GM10266 (cell line): ENCODE data around the gene THRB.
"Not testable (repeated sequence)": the region's sequence is repeated elsewhere in the genome, so short reads cannot be mapped to it uniquely, and the experiment has no call there.

Source experiments
- DNase-seq: peaks from one replicate; pipeline ENCODE4 v3.0.0; 2012; ENCODE audit errors: extremely low spot score
- CTCF ChIP-seq: IDR thresholded peaks from 2 replicates; pipeline ENCODE4 v1.5.1; 2012; ENCODE audit warnings: mild to moderate bottlenecking, low read depth; ENCODE audit not compliant: control insufficient read depth, insufficient read depth; ENCODE audit errors: missing control alignments

THRB gene

DNA sequence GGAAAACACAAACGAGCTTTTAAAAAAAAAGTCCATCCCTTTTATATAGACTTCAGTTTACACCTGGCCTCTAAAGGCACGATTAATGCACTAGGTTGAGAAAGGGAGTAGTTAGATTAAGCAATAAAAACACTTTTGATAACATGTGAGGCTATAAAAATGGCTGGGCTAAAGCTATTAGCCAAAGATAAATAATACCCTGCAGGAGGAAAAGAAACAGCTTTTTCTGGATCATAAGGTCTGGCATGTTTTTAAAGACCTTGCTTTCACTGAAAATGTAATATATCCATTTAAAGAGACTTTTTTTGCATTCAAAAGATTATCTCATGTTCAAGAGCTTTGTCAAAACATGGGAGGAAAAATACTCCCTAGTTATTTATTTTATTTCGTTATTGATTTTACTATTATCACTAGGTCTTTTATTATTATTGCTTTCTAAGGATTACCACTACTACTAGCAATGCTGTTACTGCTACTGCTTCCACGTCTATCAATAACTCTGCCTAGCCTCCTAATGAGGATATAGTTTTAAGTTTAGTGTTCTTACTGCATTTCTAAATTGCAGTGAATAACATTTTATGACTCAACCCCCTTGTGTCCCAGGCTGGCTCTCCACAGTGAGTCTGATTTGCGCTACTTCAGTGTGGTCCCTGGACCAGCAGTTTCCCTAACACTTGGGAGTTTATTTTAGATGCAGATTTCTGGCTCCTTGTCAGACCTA is 93.4 kb downstream of the THRB start:
- no peak for DNase-seq
- no peak for TF ChIP-seq CTCF

- no peak for DNase-seq
- no peak for TF ChIP-seq CTCF
These were observed 94.2 kb downstream of the THRB start for GRCh38 chr3:24400450-24400849.

GRCh38 chr3:24400015-24400414 is 94.6 kb downstream of the THRB start:
- no peak for TF ChIP-seq CTCF
- DNase-seq, result no peak

GRCh38 chr3:24399614-24400013 is 95.0 kb downstream of the THRB start:
- no peak for DNase-seq
- no peak for TF ChIP-seq CTCF

GRCh38 chr3:24398712-24399111 is 95.9 kb downstream of the THRB start:
- DNase-seq, result not testable (repeated sequence)

GRCh38 chr3:24396338-24396737 is 98.3 kb downstream of the THRB start:
- no peak for TF ChIP-seq CTCF
- DNase-seq, result no peak

DNA sequence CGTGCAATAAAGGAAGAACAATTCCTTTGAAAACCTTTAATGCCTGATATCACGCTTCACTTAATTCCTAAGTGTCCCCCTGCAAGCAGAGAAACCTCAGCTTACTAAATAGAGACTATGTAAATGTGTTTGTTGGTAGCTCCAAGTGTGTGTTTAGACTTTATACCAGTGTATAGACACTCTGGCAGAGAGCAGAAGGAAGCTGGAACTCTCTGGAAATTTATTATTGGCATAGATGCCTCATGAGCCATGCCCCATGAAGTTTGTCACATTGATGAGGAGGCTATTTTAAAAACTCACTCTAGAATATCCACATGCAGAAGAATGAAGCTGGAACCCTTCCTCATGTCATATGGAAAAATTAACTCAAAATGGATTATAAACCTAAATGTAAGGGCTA is 99.9 kb downstream of the THRB start:
- TF ChIP-seq CTCF, result no peak
- no peak for DNase-seq

- DNase-seq, result no peak
- TF ChIP-seq CTCF, result no peak
These were observed 101.3 kb downstream of the THRB start for GRCh38 chr3:24393316-24393715.
